HG03280 (cell line): ENCODE results near the gene CCDC200.
A peak's percentile ranks its signal among the peaks of the same experiment; 100 is the strongest.
"Not testable (repeated sequence)": the region's sequence is repeated elsewhere in the genome, so short reads cannot be mapped to it uniquely, and the experiment has no call there.

Experiments used
- ATAC-seq: cut with Tn5 transposase; IDR thresholded peaks from one replicate; pipeline ENCODE4 v1.9.1; 2021; ENCODE audit warnings: mild to moderate bottlenecking, moderate library complexity; ENCODE audit not compliant: unreplicated experiment

The CCDC200 gene

GRCh38 chr17:43216762-43217613 lies 11.4 kb downstream of the CCDC200 start:
- ATAC-seq: no peak

- ATAC-seq: no peak
Measured at GRCh38 chr17:43216369-43216761, 12.1 kb downstream of the CCDC200 start.

GRCh38 chr17:43215341-43215740 lies 13.1 kb downstream of the CCDC200 start:
- ATAC-seq: no peak

GRCh38 chr17:43213545-43213944 lies 14.9 kb downstream of the CCDC200 start:
- ATAC-seq: no peak

GRCh38 chr17:43212641-43213490 lies 15.6 kb downstream of the CCDC200 start:
- ATAC-seq: no peak

- ATAC-seq: peak; percentile 75
Measured at GRCh38 chr17:43211480-43212402, 16.7 kb downstream of the CCDC200 start, which contains the start of gene TMEM106A. TSS of gene TMEM106A (plus strand) at chr17:43211875. CDS start at chr17:43213042, 1,167 bp downstream.

GRCh38 chr17:43211123-43211479 lies 17.3 kb downstream of the CCDC200 start:
- ATAC-seq: no peak

- ATAC-seq: no peak
Measured at GRCh38 chr17:43210576-43210975, 17.8 kb downstream of the CCDC200 start.

- not testable (repeated sequence) for ATAC-seq
Measured at GRCh38 chr17:43203013-43203412, 25.4 kb downstream of the CCDC200 start.

GRCh38 chr17:43200127-43200526 lies 28.3 kb downstream of the CCDC200 start:
- no peak for ATAC-seq

- no peak for ATAC-seq
Measured at GRCh38 chr17:43199633-43200032, 28.8 kb downstream of the CCDC200 start.

GRCh38 chr17:43193251-43193650 lies 35.2 kb downstream of the CCDC200 start:
- no peak for ATAC-seq

GRCh38 chr17:43186656-43187055 lies 41.8 kb downstream of the CCDC200 start:
- not testable (repeated sequence) for ATAC-seq

- no peak for ATAC-seq
Measured at GRCh38 chr17:43183921-43184320, 44.5 kb downstream of the CCDC200 start.

GRCh38 chr17:43176119-43176570 lies 52.3 kb downstream of the CCDC200 start:
- no peak for ATAC-seq

GRCh38 chr17:43175213-43176118 lies 53.0 kb downstream of the CCDC200 start:
- ATAC-seq: no peak

GRCh38 chr17:43171586-43172487 lies 56.6 kb downstream of the CCDC200 start:
- ATAC-seq: no peak
